GM12874 (cell line): ENCODE data around the gene SLC30A2.

ENCODE experiments used
- TF ChIP-seq, protein P1 (sequence below): IDR thresholded peaks from 2 replicates; pipeline ENCODE4 v1.5.1; 2011; ENCODE audit warnings: low read depth, mild to moderate bottlenecking, control low read depth, low read length, moderate library complexity; ENCODE audit not compliant: insufficient read depth

SLC30A2 gene

DNA sequence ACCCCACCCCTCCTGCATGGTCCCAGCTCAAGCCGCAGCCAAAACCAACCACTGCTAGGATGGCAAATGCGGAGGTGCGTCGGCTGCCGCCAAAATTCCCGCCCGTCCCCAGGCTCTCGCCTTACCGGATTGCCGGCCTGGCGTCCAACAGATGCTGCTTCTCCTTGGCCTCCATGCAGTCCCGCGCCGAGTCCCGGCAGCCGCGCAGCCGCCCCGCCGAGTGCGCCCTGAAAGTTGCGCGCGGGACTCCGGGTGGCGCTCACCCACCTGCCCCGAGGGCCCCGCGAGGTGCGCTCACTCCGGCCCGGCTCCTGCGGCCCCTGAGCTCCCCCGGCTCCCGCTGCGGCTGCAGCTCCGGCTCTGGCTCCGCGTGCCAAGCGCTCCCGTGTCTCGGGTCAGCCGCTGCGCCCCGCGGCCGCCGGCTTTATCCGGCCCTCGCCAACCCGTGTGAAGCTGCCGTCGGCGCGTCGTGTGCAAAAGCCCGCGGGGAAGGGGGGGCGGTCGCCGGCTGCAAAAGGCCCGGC, at the start of gene SLC30A2:
SLC30A2 (minus strand) TSS at position 397 of the 524 bp plus-strand sequence; CDS start at position 175, 222 bp downstream.
- TF ChIP-seq, protein P1, sequence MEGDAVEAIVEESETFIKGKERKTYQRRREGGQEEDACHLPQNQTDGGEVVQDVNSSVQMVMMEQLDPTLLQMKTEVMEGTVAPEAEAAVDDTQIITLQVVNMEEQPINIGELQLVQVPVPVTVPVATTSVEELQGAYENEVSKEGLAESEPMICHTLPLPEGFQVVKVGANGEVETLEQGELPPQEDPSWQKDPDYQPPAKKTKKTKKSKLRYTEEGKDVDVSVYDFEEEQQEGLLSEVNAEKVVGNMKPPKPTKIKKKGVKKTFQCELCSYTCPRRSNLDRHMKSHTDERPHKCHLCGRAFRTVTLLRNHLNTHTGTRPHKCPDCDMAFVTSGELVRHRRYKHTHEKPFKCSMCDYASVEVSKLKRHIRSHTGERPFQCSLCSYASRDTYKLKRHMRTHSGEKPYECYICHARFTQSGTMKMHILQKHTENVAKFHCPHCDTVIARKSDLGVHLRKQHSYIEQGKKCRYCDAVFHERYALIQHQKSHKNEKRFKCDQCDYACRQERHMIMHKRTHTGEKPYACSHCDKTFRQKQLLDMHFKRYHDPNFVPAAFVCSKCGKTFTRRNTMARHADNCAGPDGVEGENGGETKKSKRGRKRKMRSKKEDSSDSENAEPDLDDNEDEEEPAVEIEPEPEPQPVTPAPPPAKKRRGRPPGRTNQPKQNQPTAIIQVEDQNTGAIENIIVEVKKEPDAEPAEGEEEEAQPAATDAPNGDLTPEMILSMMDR: no peak

- TF ChIP-seq, protein P1: no peak
Measured at GRCh38 chr1:26094677-26095383, 48.9 kb upstream of the SLC30A2 start.

DNA sequence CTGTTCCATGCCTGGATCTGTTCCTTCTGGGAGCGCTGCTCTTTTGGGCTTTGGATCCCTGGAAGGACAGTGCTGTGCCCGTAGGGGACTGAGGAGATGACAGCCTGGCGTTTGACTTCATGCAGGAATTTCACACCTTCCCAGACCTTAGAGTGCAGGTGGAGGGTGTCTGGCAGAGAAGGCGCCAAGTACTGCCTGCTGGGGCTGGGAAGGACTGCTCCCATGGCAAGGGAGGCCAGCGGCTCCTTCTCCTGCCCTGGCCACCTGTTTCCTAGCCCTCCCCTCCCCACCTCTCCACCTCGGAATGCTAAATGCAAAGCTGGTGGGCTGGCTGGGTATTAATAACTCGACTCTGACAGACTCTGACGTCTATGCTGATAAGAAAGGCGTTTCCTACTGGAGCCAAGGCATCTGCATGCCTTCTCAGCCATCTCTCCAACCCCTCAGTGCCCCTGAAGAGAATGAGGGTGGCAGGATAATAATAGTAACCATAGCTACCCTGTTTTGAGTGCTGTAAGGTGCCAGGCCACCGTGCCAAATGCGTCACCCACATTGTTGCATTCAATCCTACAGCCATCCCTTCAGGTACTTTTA, 48.3 kb upstream of the SLC30A2 start:
- TF ChIP-seq, protein P1: no peak

DNA sequence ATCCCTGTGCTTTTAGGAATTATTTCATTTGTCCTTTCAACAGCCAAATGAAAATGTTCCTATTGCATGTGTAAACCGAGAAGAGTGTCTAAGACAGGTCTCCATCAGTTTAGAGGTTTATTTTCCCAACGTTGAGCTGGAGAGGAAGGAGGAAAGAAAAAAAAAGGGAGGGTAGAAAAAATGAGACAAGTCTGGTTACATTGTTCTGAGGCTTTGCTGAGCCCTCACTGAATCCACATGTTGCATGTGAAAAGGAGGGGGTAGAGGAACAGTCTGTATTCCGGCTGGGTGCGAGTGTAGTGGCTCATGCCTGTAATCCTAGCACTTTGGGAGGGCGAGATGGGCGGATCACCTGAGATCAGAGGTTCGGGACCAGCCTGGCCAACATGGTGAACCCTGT, 46.5 kb upstream of the SLC30A2 start:
- TF ChIP-seq, protein P1: no peak

- TF ChIP-seq, protein P1: no peak
Measured at GRCh38 chr1:26090893-26091292, 45.0 kb upstream of the SLC30A2 start.

DNA sequence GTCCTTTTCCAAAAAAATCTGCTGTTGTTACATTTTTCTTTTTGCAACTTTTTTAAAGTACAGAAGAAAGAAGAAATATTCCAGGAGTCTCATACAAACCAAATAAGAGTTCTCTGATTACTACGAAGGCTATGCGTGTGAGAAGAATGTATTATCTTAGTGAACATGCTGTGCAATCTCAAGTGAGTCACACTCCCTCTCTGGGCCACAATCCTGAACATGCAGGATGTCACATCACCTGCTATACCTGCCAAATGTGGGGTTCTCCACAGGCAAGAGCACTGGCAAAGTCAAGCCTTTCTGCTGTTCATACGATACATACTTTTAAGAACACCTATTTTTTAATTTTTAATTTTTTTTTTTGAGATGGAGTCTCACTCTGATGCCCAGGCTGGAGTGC, 43.2 kb upstream of the SLC30A2 start:
- TF ChIP-seq, protein P1: no peak

DNA sequence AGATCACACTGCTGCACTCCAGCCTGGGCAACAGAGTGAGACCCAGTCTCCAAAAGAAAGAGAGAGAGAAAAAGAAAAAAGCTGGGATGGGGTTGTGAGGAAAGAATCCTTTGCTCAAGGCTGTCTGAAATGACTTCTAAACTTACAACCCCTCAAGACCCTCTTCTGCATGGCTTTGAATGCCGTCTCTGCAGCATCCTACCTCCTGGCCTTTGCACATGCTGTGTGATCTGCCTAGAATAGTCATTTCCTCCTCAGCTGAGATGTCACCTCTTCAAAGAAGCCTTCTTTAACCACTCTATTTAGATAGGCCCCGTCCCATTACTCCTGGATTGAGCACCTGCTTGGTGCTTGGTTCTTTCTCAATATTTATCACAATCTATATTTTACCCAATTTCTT, 38.9 kb upstream of the SLC30A2 start:
- TF ChIP-seq, protein P1: no peak
